ENCODE results near the gene MEIOB. TPM values are rescaled to one million over a fixed set of nuclear protein-coding genes. Genes with fewer than 3 reads are reported as not detected.
"Not testable (repeated sequence)": the region's sequence is repeated elsewhere in the genome, so short reads cannot be mapped to it uniquely, and the experiment has no call there.

The MEIOB gene
- total RNA-seq, 1 donor from 2014 or later = not detected

DNA sequence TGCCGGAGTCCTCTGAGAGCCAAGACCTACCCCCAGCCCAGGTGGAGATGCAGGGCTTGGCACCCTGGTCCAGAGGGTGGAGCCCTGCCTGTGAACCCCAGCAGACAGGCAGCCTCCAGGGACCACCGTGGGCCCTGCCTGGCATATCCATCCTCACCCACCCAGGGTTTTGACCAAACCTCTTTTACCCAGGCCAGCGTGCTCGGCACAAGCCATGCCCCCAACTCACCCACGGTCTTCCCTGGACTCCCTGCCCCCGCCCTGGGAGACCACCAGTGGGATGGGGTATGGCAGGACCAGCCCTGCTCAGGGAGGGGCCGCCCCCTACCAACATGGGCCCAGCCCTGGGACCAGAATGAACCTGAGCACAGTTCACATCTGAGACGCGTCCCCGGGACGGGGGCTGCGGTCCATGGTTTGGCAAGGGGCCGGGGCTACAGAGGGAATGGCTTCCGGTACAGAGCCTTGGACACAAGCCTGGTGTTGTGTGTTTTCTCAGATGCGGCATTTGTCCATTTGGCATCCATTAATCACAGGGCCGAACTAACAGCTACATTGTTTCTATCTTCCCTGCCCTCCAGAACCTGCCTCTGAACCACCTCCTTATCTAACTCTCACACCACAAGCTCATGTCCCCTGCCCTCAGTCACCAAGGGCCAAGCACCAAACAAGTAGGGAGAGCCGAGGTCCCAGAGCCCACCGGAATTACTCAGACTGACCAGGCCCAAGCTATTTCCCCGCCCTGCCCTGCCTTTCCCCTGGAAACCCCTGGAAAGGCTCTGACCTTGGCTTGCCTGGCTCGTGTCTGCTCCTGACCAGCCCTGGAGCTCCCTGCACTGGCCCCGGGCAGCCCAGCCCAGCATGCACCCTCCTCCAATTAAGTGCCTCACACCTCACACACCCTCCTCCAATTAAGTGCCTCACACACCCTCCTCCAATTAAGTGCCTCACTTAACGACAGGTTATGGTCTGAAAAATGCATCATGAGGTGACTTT is 32.2 kb upstream of the MEIOB start:
- intact Hi-C loops (cut with micrococcal nuclease) = no loop called here
- no peak for TF ChIP-seq CTCF (IDR thresholded peaks at IDR 0.05; ENCODE audit: borderline replicate concordance)
- Histone ChIP-seq H3K36me3 (no peaks in the 10 kb centered on the region), H3K4me1 (no peaks in the 10 kb centered on the region), H3K4me3 (no peak overlapping the region), H3K9me3 (replicated peaks) (no peaks in the 10 kb centered on the region), H3K27me3 (ENCODE audit: low read depth) (peaks cover 97% of the 10 kb centered on the region), H3K27ac (replicated peaks) (no peak overlapping the region)
- no peak for DNase-seq

- no peak for DNase-seq
- intact Hi-C loops (cut with micrococcal nuclease) = no loop called here
- Histone ChIP-seq H3K36me3 (no peaks in the 10 kb centered on the region), H3K27me3 (ENCODE audit: low read depth) (peaks cover 91% of the 10 kb centered on the region), H3K9me3 (replicated peaks) (no peaks in the 10 kb centered on the region), H3K27ac (replicated peaks) (no peak overlapping the region), H3K4me1 (no peaks in the 10 kb centered on the region), H3K4me3 (no peak overlapping the region)
- TF ChIP-seq CTCF (IDR thresholded peaks at IDR 0.05; ENCODE audit: borderline replicate concordance) = no peak
Measured at GRCh38 chr16:1903220-1903574, 31.2 kb upstream of the MEIOB start.

- Histone ChIP-seq H3K4me3 (no peak overlapping the region), H3K4me1 (no peaks in the 10 kb centered on the region), H3K36me3 (no peaks in the 10 kb centered on the region), H3K9me3 (replicated peaks) (no peaks in the 10 kb centered on the region), H3K27me3 (ENCODE audit: low read depth) (peaks cover 90% of the 10 kb centered on the region), H3K27ac (replicated peaks) (no peak overlapping the region)
- DNase-seq = no peak
- intact Hi-C loops (cut with micrococcal nuclease) = no loop called here
- no peak for TF ChIP-seq CTCF (IDR thresholded peaks at IDR 0.05; ENCODE audit: borderline replicate concordance)
Measured at GRCh38 chr16:1902547-1903219, 30.7 kb upstream of the MEIOB start.

DNA sequence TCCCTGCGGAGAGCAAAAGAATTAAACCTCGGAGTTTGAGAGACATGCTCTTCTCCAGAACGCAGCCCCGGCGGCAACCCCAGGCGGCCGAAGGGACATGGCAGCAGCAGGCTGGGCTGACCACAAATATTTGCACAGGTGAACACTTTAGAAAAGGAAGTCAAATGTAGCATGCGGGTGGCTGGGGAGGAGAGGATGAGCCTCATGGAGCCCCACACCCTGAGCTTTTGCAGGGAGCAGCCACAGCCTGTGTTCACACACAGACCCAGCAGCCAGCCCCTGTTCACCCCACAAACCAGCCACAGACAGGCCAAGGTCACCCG is 28.4 kb upstream of the MEIOB start:
- Histone ChIP-seq H3K27me3 (ENCODE audit: low read depth) (peaks cover 90% of the 10 kb centered on the region), H3K36me3 (no peaks in the 10 kb centered on the region), H3K9me3 (replicated peaks) (no peaks in the 10 kb centered on the region), H3K27ac (replicated peaks) (no peak overlapping the region), H3K4me3 (no peak overlapping the region), H3K4me1 (no peaks in the 10 kb centered on the region)
- TF ChIP-seq CTCF (IDR thresholded peaks at IDR 0.05; ENCODE audit: borderline replicate concordance) = no peak
- intact Hi-C loops (cut with micrococcal nuclease) = no loop called here
- no peak for DNase-seq

DNA sequence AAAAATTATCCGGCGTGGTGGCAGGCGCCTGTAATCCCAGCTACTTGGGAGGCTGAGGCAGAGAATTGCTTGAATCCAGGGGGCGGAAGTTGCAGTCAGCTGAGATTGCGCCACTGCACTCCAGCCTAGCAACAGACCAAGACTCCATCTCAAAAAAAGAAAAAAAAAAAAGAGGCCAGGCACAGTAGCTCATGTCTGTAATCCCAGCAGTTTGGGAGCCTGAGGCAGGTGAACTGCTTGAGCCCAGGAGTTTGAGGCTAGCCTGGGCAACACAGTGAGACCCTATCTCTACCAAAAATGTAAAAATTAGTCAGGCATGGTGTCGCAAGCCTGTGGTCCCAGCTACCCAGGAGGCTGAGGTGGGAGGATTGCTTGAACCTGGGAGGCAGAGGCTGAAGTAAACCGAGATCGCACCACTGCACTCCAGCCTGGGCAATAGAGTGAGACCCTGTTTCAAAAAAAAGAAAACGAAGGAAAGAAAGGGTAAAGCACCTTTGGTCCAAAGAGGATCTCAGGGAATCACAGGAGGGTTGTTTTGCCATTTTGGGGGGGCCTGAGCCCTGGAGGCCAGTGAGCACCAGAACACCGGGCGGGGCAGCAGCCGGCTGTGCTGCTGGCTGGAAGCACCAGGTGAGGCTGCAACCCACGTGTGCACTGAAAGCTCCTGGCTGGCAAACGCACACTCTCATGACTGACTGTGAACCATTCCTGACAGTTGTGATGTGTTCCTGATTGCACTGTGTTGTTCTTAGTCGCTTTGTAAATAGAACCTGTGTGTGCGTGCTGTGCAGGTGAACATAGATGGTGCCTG is 27.9 kb upstream of the MEIOB start:
- H3K27me3 ChIP-seq (ENCODE audit: low read depth) = peaks cover 84% of the 10 kb centered on the region

DNA sequence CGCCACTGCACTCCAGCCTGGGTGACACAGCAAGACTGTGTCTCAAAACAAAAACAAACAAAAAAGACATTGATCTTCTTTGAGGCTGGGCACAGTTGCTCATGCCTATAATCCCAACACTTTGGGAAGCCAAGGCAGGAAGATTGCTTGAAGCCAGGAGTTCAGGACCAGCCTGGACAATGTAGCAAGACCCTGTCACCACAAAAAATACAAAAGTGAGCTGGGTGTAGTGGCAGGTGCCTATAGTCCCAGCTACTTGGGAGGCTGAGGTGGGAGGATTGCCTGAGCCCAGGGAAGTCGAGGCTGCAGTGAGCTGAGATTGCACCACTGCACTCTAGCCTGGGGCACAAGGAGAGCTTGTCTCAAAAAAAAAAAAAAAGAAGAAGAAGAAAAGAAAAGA is 25.7 kb upstream of the MEIOB start:
- peaks cover 83% of the 10 kb centered on the region for H3K27me3 ChIP-seq (ENCODE audit: low read depth)
- H3K27ac ChIP-seq (replicated peaks); H3K9me3 ChIP-seq (replicated peaks); DNase-seq; intact Hi-C loops (cut with micrococcal nuclease); H3K4me1 ChIP-seq; H3K36me3 ChIP-seq; H3K4me3 ChIP-seq: not testable (repeated sequence)

More for the DNA sequence above, 27.9 kb upstream of the MEIOB start:
- Histone ChIP-seq H3K4me1 (no peaks in the 10 kb centered on the region), H3K27ac (replicated peaks) (no peak overlapping the region), H3K9me3 (replicated peaks) (no peaks in the 10 kb centered on the region), H3K4me3 (no peak overlapping the region), H3K36me3 (no peaks in the 10 kb centered on the region)
- TF ChIP-seq CTCF (IDR thresholded peaks at IDR 0.05; ENCODE audit: borderline replicate concordance) = no peak
- no peak for DNase-seq
- intact Hi-C loops (cut with micrococcal nuclease) = no loop called here
